EH (cell line): ENCODE results near the gene TRNP1.

Source experiments
- DNase-seq: peaks from one replicate; pipeline ENCODE4 v3.0.0-alpha.2; 2015; ENCODE audit warnings: low read depth

The TRNP1 gene

DNA sequence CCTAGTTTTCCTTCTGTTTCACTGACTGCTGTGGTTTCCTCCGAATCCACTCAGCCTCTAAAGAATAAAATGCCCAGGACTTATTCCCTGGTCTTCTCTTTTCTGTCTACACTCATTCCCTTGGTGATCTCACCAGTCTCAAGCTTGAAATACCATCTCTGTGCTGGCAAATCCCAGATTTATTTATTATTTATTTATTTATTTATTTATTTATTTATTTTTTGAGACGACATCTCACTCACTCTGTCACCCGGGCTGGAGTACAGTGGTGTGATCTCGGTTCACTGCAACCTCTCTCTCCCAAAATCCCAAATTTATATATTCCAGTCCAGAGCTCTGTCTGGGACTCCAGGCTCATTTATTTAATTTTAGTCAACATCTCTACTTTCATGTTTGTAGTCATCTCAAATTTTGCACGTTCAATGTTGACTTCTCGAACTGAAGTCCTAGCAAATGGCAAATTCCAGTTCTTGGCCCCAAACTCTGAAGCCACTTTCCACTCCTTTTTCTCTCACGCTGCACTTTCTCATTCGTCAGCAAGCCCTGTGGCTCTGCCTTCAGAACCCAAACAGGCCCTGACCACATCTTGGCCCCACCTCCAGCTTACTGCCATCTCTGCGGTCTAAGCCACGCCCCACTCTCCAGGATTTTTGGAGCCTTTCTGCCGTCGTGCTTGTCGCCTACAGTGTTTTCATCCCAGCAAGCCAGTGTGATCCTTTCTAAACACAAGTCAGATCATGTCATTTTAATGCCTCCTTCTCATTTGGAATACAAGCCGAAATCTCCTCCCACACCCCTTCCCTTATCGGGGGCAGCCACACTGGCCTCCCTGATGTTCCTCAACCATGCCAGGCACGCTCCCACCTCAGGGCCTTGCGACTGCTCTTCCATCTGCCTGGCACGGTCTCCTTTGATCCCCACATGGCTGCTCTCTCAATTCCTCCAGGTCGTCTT, 33.4 kb downstream of the TRNP1 start:
- DNase-seq, result peak; percentile 87

DNA sequence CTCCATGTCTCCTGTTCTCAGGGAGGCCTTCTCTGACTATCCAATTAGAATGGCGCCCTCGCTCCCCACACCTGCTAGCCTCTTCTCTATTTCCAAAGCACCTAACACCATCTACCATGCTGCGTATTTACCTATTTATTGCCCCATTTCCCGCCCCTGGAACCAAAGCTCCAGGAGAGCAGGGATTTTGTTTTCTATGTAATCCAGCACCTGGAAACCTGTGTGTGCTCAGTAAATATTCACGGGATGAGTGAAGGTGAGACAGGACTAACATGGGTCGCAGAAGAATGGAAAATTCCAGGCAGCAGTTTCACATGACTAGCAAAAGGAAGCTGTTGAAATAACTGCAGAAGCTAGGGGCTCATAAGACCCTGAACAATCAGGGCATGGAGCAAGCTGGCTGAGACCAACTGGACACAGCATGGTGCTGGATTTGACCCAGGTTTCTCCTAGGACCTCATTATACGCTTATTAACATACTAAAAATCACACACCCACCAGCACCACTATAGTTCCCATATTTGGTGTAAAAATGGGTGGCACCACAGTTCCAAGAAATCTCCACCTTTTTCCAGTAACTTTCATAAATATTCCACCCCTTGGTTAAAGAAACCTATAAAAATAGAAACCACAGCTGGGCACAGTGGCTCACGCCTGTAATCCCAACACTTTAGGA, 34.2 kb downstream of the TRNP1 start:
- peak; percentile 61 for DNase-seq

DNA sequence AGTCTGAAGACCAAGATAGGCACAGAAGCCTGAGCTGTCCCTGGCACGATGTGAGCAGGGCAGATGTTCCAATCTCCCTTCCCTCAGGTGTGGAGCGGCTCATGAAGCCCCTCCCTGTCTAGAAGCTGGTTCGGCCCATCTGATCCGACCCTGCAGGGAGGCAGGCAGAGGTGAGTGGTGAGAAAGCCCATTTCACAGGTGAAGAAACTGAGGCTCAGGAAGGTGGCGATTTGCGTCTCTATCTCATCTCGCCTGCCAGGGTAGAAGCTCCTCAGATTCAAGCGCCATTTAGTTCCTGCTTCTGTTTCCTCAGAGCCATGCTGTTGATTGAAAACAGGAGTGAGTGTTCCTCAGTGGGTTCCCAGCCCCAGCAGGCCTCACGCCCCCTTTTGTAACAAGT, 36.0 kb downstream of the TRNP1 start:
- no peak for DNase-seq

DNA sequence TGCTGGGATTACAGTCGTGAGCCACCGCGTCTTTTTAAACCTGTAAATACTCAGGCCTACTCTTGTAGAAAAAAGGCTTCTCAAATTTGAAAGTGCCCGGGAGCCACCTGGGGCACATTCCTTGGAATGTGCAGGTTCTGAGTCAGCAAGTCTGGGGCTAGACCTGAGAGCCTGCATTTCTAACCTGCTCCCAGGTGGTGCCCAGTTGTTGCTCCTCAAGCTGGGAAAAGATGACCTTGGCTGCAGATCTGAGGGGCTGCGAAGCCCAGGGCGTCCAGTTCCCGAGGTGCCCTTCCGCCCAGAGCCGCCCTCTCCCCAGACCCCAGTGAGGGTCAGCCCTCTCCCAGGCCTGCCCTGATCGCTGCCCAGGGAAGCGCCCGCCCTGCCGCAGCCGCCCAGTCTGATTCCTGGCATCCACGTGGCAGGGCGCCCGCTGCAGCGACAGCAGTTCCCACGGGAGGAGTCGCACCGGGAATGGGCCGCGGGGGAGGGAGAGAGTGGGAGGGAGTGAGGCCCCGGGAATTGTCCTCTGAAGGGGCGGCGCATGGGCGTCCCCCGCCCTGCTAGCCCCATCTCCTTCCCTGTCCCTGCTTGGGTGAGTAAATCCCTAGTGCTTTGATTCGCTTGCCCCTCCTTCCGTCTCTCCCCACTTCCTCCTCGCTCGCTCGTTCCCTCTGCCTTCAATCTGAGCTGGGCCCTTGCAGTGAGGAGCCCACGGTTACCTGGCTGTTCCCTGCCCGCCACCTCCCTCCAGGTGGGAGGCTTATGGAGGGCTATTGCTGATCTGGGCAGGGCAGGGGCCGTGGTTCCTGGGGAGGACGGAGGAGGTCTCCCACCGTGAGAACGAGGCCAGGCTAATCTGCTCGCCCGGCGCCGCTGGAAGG, 38.0 kb downstream of the TRNP1 start:
- peak; percentile 96 for DNase-seq

DNA sequence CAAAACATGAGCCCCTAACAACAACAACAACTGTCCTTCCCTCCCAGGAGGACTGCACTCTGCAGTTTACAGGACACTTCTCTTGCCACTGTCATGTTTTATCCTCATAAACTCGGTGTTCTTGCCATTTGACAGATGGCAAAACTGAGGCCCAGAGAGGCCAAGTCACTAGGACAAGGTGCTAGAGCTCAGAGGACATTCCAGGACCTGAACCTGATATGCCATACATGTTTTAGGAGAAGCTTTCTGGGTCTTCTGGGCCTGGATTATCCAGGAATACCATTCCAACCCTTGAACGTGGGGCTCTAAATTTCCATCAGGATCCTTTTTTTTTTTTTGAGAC, 38.6 kb downstream of the TRNP1 start:
- no peak for DNase-seq

DNA sequence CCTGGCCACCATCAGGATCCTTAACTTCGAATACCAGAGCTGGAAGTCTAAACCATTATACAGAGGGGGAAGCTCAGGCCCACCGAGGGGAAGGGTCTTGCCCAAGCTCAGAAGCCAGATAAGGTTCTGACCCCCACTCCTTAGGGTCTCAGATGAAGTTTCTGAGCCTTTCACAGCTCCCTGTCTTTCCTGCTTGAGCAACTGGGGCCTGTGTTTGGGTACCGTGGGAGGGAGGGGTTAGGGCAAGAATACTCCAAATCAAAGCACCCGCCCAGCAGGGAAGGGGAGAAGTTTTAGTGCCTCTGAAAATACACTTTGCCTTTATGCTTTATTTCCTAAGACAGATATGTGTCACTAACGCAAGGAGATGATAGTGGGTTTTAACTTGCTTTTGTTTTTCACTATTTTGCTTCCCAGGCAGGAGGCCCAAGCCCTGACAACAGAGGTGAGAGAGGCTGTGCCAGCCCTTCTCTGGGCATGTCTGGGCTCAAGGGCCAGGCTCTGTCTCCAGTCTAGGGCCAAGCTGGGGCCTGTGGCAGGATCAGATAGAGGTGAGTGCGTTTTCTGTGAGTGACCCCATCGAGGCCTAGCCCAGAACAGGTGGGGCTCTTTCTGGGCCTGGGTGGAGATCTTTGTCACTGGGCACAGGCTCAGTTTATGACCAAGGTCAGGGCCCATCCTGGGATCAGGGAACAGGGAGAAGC, 39.7 kb downstream of the TRNP1 start:
- DNase-seq, result no peak

DNA sequence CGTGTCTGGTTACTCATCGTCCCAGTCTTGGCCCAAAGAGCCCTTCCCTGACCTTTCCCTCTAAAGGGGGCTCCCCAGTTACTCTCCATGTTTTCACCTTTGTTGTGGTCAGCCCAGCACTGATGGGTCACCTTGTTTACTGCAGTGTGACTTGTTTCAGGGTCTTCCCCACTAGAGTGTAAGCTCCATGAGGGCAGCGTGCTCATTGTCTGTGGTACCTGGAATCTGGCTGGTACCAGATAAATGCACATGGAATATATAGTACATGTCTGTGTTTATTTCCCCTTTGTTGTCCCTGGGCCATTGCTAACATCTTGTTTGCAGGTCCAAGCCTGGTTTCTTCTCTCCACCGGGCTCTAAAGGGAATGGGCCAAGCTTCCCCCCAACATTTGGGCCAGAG, 41.9 kb downstream of the TRNP1 start:
- DNase-seq, result no peak

DNA sequence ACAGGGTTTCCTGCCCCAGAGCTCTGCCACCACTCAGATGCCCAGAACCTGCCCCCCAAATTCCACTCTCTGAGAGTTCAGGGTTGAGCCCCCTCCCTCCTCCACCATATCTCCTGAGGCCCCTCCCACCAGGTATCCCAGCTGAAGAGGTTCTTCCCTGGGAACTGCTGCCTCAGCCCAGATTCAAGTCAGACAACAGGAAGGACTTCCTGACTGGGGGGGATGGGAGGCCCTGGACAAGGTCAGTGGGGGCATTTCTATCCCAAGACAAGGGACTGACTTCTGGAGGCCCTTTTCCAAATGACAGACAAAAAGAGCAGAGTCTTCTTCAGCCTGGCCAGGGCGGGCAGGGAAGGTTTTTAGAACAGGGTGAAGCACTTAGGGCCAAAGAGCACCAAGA, 43.2 kb downstream of the TRNP1 start:
- DNase-seq, result no peak

DNA sequence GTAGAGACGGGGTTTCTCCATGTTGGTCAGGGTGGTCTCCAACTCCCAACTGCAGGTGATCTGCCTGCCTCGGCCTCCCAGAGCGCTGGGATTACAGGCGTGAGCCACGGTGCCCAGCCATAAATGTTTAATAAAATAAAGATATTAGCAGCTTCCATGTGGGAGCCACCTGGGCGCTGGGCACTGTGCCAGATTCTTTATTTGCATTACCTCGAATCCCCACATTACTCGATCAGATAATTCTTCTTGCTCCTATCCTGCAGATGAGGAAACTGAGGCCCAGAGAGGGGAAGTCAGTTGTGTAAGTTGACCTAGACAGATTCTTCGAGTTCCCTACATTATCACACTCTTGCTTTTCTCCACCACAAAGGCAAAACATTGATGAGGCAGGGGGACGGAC, 44.0 kb downstream of the TRNP1 start:
- no peak for DNase-seq

DNA sequence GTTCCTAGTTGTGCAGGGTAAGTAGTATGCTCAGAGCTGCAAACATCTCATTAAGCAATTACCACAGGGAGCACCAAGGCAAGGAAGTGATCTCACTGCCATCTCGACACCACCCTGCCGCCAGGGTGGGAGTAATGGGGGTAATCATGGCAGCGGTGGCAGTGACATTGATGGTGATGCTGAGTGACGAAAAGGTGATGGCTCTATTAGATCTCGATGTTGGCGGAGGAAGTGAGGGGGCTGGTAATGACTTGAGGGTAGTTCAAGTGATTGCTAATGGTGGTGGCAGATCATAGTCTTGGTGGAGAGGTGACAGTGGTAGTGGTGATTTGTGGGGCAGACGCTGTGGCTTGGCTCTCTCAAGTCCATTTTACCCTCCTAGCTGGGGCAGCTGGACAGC, 44.5 kb downstream of the TRNP1 start:
- DNase-seq, result no peak

DNA sequence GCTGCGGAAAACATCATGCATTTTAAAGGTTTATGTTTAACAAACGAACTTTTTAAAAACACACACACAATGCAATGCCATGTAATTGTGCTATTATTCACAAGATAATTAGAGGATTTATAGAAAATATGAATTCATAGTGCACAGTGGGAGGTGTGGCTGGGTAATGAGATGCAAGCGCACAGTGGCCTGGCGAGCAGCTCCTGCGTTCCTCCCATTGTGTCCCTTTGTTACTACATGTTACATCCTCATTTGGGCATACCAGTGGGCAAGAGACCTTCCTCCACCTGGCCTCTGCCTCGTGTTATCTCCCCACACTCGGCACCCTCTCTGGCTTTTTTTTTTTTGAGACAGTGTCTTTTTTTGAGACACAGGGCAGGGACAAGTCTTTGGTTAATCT, 49.2 kb downstream of the TRNP1 start:
- DNase-seq, result no peak

DNA sequence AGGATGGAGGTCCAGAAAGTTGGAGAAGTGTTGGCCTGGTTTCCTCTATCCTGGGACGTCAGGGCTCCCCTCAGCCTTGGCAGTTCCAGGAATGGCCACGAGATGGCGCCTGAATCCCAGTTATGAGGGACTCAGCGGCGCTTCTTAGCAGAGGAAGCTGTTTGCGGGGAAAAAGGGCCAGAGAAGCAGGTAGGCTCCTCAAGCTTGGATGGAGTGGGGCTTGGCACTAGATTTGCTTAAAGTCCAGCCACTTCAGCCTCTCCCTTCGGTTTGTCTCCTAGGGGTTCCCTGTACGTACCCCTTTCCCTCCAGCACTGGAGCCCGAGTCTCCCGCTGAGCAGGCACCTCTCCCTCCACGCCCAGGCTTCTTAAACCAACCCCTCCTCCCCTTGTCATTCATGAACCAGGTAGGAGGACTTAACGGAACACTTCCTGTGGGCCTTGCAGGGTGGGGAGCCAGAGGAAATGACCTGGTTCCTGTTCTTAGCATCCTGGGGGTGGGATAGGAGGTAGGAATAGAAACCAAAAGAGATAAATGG, 51.2 kb downstream of the TRNP1 start:
- DNase-seq, result peak; percentile 79

DNA sequence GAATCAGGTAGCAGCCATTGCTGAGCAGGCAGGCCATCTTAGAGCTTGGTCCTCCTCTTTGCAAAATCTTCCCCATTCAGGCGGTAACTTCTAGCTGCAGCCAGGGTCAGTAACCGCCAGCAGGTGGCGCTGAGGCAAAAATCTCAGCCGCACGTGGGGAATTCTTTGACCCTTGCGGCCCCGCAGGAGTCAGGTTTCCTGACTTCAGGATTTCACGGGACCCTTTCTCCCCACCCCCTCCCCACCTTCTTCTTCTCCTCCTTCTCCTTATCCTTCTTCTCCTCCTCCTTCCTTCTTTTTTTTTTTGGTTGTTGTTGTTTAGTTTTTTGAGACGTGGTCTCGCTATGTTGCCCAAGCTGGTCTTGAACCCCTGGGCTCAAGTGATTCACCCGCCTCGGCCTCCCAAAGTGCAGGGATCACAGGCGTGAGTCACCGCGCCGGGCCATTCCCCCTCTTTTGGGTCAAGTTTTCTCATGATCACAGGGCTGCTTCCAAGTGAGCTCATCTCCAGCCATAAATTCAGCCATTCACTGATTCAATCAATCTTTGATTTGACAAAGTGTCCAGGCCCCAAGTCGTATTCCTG, 52.6 kb downstream of the TRNP1 start:
- DNase-seq, result peak; percentile 60

DNA sequence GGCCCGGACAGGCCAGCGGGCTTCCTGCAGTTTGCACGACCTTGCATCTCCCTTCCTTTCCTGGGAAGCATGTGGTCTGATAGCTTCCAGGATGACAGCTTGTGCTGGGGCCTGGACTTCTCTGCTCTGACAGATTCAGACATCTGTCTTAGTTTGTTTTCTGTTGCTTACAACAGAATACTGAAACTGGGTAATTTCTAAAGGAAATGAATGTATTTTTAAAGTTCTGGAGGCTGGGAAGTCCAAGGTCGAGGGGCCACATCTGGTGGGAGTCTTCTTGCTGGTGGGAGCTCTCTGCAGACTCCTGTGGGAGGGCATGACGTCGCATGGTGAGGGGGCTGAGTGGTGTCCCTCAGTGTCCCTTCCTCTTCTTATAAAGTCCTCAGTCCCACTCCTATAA, 54.4 kb downstream of the TRNP1 start:
- DNase-seq, result no peak

DNA sequence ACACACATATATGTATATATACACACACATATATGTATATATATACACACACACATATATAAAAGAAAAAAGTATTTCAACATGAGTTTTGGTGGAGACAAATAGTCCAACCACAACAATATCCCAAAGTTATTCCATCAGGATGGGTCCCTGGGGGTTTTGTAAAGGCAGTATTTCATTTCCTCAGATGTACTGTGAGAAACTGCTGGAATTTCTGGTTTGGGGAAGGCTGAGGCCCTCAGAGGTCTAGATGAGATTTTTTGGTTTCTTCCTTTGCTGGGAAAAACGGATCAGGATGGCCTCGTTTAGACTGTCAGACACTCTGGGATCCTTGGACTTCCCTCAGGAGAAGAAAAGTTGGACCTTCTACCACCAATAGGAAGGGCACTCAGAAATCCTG, 55.6 kb downstream of the TRNP1 start:
- DNase-seq, result no peak

DNA sequence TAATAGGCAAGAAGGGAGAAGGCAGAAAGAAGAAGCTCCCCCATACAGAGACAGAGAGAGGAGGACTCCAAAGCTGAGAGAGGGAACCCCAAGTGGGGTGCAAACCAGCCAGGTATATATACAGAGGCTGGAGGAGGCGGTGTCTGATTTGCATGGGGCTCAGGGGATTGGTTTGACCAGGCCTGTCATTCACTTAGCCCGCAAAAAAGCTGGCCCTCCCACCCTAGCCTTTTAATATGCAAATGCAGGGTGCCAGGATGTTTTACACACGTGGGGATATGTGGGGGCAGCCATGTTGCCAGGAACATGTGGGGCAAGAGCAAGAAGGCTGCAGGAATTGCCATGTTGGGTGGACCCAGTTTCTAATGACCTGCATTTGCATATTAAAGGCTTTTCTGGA, 56.1 kb downstream of the TRNP1 start:
- DNase-seq, result no peak
